Eye (tissue), 1 donor: ENCODE results near the gene CMTM6.
"Not testable (repeated sequence)": the region's sequence is repeated elsewhere in the genome, so short reads cannot be mapped to it uniquely, and the experiment has no call there.

Experiments used
- DNase-seq: peaks from one replicate; pipeline ENCODE4 v3.0.0-alpha.2; 2015

CMTM6 gene

GRCh38 chr3:32463415-32463814, 39.2 kb downstream of the CMTM6 start:
- not testable (repeated sequence) for DNase-seq

DNA sequence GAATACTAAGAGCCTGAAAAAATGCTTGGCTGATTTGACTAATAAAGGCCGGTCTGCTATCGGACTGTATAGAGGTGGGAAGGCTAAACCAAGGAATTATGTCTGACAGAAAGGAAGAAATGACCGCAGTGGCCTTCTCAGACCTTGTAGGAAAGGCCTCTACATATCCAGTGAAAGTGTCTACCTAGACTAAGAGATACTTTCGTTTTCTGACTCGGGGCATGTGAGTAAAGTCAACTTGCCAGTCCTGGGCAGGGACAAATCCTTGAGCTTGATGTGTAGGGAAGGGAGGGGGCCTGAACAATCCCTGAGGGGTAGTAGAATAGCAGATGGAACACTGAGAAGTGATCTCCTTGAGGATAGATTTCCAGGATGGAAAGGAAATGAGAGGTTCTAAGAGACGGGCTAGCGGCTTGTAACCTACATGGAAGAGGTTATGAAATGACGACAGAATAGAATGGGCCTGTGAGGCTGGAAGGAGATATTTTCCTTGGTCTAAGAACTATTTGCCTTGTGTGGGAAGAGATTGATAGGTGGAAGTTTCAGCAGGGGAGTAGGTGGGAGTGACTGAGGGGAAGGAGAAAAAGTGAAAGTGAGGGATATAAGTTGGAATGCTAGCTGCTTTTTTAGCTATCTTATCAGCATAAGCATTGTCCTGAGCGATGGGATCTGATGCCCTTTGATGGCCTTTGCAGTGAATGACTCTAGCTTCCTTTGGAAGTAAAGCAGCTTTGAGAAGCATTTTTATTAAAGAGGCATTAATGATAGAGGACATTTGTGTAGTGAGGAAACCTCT, 40.3 kb downstream of the CMTM6 start:
- DNase-seq = not testable (repeated sequence)

DNA sequence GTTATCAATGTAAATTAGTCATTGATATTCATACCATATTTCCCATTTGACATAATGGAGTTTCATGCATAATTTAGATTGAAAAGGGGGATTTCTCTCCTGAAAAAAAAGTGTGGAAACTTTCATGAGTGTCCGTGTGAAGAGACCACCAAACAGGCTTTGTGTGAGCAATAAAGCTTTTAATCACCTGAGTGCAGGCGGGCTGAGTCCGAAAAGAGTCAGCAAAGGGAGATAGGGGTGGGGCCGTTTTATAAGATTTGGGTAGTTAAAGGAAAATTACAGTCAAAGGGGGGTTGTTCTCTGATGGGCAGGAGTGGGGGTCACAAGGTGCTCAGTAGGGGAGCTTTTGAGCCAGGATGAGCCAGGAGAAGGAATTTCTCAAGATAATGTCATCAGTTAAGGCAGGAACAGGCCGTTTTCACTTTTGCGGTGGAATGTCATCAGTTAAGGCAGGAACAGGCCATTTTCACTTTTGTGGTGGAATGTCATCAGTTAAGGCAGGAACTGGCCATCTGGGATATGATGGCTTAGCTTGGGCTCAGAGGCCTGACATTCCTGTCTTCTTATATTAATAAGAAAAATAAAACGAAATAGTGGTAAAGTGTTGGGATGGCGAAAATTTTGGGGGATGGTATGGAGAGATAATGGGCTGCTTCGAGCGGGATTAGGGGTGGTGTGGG, 41.7 kb downstream of the CMTM6 start:
- not testable (repeated sequence) for DNase-seq

DNA sequence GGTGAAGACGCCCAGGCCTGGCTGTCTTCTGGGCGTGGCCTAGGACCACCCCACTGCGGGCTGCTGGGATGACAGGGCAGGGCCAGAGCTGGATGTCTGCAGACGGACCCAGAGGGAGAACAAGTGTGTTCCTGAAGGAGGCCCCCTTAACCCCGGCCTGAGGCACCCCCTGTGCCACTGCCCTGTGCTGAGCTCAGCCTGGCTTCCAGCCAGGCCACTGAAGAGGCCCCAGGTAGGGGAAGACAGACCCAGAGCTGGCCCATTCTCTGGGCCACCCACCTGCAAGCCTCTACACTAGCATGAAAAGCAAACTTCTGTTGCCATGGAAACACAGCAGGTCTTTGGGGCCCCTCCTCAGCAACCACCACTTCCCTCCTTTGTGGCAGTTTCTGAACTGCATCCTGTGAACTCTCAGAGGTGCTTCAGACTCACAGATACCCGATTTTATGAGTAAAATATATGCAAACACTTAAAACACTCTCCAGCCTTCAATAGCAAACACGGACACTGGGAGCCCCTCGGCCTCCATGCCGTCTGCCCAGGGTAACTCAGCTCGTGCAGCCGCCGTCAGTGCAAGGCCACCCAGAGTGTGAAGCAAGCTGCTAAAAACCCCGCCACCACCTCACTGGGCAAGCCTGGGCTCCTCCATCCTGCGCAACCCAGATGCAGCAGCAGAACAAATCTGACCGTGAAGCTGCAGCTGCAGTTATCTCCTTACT, 42.5 kb downstream of the CMTM6 start:
- peak; percentile 83 for DNase-seq

GRCh38 chr3:32459450-32459849, 43.2 kb downstream of the CMTM6 start:
- DNase-seq = no peak

- no peak for DNase-seq
These were observed 44.6 kb downstream of the CMTM6 start for GRCh38 chr3:32457971-32458471.

GRCh38 chr3:32456429-32457130, 46.1 kb downstream of the CMTM6 start:
- DNase-seq = no peak

DNA sequence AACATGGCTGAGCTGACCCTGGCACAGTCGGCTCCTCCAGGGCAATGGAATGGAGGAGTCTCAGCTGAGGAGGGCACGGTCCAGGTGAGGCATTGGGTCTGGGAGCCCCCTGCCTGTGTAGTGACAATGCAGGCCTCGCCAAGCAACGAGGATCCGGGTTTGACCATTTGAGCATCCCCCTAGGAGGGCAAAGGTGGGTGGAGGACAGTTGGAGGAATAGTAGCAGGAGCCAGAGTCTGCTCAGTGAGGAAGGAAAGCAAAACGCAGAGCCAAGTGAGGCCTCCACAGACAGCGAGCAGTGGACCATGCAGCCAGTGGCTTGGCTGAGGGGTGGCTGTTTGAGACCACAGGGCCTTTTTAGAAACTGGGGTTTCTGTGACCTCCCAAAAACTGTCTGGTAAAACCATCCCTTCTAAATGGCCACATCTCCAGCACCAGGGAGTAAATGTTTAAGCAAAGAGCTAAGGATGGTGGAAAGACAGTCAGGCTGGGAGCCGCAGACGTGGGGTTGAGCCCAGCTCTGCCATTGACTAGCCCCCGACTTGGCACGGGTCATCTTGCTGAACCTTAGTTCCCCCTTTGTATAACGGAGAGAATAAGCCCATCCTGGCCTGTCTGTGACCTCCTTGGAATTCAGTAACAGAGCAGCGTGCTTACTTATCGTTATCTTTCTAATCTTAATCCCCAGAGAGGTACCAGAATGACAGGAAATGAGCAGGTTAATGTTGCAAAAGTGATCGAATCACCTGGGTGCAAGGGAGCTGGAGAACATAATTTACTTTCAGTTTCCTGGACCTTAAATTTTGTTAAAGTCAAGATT, 46.8 kb downstream of the CMTM6 start:
- no peak for DNase-seq

DNA sequence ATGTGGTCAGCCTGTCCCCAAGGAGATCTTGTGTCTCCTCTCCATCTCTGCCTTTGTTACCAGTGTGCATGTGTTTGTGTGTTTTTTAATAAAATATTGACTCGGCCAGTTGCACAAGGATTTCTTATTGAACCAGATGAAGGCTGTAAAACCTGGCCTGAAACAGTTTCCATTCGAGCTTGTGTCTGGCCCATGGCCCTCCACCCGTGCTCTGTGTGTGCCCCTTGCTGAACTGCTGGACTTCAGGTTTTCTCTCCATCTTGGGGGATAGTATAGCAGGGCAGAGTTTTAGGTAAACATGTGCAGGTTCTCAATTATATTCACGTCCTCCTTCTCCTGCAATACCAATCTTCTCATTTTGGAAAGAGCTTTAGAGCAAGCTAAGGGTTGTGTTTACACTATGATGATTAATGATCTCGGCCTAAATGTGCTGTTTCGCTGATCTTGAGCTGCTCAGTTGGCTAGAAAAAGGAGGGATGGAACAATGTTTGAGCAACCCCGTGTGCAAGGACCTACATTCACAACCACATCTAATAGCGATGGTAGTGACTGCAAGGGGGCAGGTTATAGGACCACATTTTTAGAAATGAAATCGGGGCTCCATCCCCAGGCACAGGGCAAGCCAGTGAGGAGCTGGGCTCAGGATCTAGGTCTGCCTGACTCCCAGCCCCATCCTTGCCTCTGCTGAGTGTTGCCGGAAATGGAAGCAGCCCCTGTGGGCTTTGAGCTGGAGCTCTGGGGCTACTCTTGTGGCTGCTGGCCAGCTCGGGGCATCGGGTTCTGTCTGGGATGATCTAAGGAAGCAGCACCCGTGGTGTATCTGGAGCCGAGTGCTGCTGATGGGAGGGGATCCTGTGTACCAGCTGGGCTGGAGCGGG, 47.7 kb downstream of the CMTM6 start:
- peak; percentile 12 for DNase-seq

- no peak for DNase-seq
These were observed 48.5 kb downstream of the CMTM6 start for GRCh38 chr3:32454111-32454510.

DNA sequence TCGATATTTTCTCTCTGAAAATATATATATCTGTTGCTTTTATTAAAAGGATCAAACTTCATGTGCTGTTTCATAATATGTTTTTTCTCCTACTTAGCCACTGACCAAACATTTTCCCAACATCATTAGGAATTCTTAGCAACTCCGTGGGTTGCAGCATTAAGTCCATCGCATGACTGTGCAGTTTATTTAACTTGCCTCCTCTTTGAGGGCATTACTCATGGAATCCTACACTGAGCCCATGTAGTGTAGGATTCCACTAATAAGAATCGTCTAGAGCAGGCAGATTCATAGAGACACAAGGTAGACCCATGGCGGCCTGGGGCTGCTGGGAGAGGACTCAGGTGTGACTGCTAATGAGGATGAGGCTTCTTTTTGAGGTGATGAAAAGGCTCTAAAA, 49.3 kb downstream of the CMTM6 start:
- DNase-seq = no peak

DNA sequence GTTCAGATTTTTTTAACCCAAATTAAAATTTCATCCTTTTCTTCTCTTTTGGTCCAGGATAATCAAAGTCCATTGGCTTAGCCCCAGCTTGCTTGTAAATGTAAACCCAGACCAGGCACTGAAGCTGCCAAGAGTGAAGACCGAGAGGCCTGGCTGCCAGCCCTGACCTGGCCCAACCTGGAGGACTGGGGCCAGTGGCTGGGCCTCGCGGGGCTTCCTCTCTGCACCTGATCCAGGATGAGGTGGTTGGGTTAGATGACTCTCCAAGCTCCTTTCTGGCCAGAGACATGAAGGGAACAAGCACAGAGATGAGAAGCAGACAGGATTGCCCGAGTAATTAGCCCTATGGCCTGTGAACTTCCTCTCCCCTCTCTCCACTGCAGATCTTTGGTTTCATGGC, 50.6 kb downstream of the CMTM6 start:
- no peak for DNase-seq

- peak; percentile 54 for DNase-seq
These were observed 51.5 kb downstream of the CMTM6 start for GRCh38 chr3:32450992-32451659.

DNA sequence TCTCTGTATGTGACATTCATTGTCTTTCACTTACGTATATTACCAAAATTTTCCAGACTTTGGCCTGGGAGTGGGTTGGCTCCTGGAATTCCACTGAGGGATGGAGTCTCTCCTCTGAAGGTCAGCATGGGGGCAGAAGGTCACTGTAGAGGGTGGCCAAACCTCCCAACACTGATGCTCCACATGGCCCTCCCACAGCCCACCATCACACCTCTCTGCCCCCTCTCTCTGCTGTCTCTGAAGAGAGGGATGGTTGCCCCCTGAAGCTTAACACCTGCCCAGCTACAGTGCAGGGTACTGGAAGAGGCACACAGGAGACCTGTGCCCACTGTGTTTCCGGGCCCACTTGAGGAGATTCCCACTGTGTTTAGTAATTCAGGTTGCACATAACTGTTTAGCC, 52.2 kb downstream of the CMTM6 start:
- DNase-seq = no peak

GRCh38 chr3:32449691-32450090, 53.0 kb downstream of the CMTM6 start:
- peak; percentile 54 for DNase-seq

GRCh38 chr3:32448686-32449474, 53.8 kb downstream of the CMTM6 start:
- DNase-seq = peak; percentile 35

- DNase-seq = no peak
These were observed 54.7 kb downstream of the CMTM6 start for GRCh38 chr3:32447865-32448400.

- no peak for DNase-seq
These were observed 59.2 kb downstream of the CMTM6 start for GRCh38 chr3:32443478-32443877.

- no peak for DNase-seq
These were observed 59.9 kb downstream of the CMTM6 start for GRCh38 chr3:32442766-32443165.
